HL-60 (cell line): Measurements from ENCODE around the gene PIGV.
A peak's percentile ranks its signal among the peaks of the same experiment; 100 is the strongest.

ENCODE experiments used
- DNase-seq, 2 experiments: peaks; one replicate each; pipeline ENCODE4 v3.0.0-alpha.2; 2010 to 2020; ENCODE audit warnings: low read depth in 1 of 2, low spot score in 1 of 2
- H3K27ac ChIP-seq: fragments of 250-450 bp; sonication (Bioruptor Pico); replicated peaks from 2 replicates; pipeline ENCODE4 v1.5.1; 2020; ENCODE audit warnings: mild to moderate bottlenecking, moderate library complexity
- H3K27me3 ChIP-seq: fragments of 250-450 bp; sonication (Bioruptor Pico); 2 replicates; pipeline ENCODE4 v1.5.1; 2021; ENCODE audit warnings: mild to moderate bottlenecking, moderate library complexity; ENCODE audit not compliant: insufficient read depth, poor library complexity, severe bottlenecking
- H3K4me3 ChIP-seq: replicated peaks from 2 replicates; pipeline ENCODE4 v1.5.1; 2011; ENCODE audit warnings: mild to moderate bottlenecking, control low read depth, low read length; ENCODE audit not compliant: insufficient read depth
- GABPA ChIP-seq: IDR thresholded peaks from 2 replicates; pipeline ENCODE4 v1.6.1; 2012; ENCODE audit warnings: low read depth
- POLR2AphosphoS5 ChIP-seq: IDR thresholded peaks from 2 replicates; pipeline ENCODE4 v1.6.1; 2012; ENCODE audit warnings: low read depth
- SPI1 ChIP-seq: IDR thresholded peaks from 2 replicates; pipeline ENCODE4 v1.6.1; 2012; ENCODE audit warnings: low read depth, mild to moderate bottlenecking, borderline replicate concordance
- long read RNA-seq: library from polyadenylated mRNA; unstranded; transcript quantifications from one replicate; pipeline ENCODE4 v2.0.0, GENCODE V29; 2020
- TF ChIP-seq, protein P1 (sequence below): IDR thresholded peaks from 2 replicates; pipeline ENCODE4 v1.6.1; 2012; ENCODE audit warnings: low read depth; ENCODE audit not compliant: insufficient replicate concordance
- TF ChIP-seq, protein P2 (sequence below): IDR thresholded peaks from one replicate; pipeline ENCODE4 v1.5.1; 2011; ENCODE audit warnings: low read length, control low read depth, inconsistent platforms; ENCODE audit not compliant: insufficient read depth

The PIGV gene
- long read RNA-seq, transcript PIGV-201 (4 exons, 2,367 nt) = major isoform, 43 of 123 reads
- long read RNA-seq, transcript PIGV-202 (4 exons, 2,713 nt) = minor isoform, 8 of 123 reads
- long read RNA-seq, partial matches to known transcripts = 7 of 123 reads
- long read RNA-seq, other reads (novel, unspliced or antisense) = 65 of 123 reads

DNA sequence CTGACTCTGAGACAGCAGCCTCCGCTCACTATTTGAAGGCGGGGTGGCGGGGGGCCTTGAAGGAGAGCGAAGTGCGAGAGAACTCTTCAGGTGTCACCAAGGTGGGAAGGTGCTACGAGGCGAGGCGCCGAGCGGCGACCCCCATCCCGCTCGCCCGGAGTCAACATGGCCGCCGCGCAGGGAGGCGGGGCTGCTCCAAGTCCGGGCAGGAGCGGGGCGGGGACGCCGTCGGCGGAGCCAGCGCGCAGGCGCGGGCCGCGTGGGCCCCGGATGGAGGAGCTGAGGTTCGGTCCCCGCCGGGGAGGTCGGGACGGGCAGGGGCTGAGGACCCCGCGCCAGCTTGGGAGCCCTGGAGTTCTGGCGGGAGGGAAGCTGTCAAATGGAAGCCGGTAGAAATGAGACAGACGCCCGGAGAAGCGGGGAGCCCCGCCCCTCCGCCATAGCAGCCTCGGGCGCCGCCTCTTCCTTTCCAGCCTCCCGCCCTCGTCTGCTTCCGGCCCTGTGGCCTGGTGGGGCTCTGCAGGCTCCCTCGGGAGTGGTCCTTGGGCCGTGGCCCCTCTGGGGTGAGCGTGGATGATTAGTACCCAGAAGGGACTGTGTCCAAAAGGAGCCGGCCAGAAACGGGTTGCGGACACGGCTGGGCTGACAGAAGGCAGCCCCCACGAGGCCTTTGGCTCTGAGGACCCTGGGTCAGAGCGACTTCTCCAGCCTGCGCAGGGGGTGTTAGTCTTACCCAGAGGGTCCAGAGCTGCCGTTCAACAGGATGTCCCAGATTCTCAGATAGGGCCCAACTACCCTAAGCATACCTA, at the start of gene PIGV:
PIGV (plus strand) TSS at position 245 of the 809 bp plus-strand sequence. CDS start 2,866 bp downstream, outside the sequence.
- H3K27me3 ChIP-seq = no peaks in the 10 kb centered on the region
- TF ChIP-seq, protein P1, sequence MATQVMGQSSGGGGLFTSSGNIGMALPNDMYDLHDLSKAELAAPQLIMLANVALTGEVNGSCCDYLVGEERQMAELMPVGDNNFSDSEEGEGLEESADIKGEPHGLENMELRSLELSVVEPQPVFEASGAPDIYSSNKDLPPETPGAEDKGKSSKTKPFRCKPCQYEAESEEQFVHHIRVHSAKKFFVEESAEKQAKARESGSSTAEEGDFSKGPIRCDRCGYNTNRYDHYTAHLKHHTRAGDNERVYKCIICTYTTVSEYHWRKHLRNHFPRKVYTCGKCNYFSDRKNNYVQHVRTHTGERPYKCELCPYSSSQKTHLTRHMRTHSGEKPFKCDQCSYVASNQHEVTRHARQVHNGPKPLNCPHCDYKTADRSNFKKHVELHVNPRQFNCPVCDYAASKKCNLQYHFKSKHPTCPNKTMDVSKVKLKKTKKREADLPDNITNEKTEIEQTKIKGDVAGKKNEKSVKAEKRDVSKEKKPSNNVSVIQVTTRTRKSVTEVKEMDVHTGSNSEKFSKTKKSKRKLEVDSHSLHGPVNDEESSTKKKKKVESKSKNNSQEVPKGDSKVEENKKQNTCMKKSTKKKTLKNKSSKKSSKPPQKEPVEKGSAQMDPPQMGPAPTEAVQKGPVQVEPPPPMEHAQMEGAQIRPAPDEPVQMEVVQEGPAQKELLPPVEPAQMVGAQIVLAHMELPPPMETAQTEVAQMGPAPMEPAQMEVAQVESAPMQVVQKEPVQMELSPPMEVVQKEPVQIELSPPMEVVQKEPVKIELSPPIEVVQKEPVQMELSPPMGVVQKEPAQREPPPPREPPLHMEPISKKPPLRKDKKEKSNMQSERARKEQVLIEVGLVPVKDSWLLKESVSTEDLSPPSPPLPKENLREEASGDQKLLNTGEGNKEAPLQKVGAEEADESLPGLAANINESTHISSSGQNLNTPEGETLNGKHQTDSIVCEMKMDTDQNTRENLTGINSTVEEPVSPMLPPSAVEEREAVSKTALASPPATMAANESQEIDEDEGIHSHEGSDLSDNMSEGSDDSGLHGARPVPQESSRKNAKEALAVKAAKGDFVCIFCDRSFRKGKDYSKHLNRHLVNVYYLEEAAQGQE = no peak
- peak; percentile 73 for TF ChIP-seq POLR2AphosphoS5
- no peak for TF ChIP-seq SPI1
- TF ChIP-seq, protein P2, sequence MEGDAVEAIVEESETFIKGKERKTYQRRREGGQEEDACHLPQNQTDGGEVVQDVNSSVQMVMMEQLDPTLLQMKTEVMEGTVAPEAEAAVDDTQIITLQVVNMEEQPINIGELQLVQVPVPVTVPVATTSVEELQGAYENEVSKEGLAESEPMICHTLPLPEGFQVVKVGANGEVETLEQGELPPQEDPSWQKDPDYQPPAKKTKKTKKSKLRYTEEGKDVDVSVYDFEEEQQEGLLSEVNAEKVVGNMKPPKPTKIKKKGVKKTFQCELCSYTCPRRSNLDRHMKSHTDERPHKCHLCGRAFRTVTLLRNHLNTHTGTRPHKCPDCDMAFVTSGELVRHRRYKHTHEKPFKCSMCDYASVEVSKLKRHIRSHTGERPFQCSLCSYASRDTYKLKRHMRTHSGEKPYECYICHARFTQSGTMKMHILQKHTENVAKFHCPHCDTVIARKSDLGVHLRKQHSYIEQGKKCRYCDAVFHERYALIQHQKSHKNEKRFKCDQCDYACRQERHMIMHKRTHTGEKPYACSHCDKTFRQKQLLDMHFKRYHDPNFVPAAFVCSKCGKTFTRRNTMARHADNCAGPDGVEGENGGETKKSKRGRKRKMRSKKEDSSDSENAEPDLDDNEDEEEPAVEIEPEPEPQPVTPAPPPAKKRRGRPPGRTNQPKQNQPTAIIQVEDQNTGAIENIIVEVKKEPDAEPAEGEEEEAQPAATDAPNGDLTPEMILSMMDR = no peak
- peak; percentile 67 for TF ChIP-seq GABPA
- DNase-seq = peak; percentile 70 to 82
- H3K4me3 ChIP-seq = peak within 1 kb of the TSS; percentile 68
- peak within 1 kb of the TSS; percentile 100 for H3K27ac ChIP-seq

DNA sequence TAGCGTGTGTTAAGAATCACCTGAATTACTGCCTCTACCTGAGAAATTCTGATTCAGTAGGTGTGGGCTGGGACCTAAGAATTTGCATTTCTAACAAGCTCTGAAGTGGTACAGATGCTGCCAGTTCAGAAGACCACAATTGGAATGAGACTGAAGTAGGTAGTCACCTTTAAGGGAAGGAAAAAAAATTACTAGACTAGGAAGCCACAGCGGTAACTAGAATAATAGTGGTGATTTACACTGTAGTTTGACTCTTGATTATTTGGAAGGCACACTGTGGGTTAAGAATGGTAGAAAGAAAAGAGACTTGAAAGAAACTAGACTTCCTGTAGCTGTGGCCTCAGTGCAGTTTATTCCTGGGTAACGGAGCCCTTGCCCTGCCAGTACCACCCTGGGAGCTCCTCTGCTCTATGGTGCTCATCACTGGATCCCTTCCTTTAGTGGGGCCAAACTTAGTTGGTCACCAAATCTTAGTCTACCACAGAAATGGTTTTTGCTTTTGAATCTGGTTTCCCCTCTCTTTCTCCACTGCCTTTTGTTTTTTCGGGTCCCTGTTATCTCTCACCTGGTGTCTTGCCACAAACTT, 48.3 kb upstream of the PIGV start:
- H3K4me3 ChIP-seq = no peak overlapping the region
- TF ChIP-seq, protein P2 = no peak
- TF ChIP-seq SPI1 (no peak), GABPA (no peak), POLR2AphosphoS5 (no peak)
- TF ChIP-seq, protein P1 = no peak
- no peaks in the 10 kb centered on the region for H3K27me3 ChIP-seq
- no peak for DNase-seq
- H3K27ac ChIP-seq = no peak overlapping the region

DNA sequence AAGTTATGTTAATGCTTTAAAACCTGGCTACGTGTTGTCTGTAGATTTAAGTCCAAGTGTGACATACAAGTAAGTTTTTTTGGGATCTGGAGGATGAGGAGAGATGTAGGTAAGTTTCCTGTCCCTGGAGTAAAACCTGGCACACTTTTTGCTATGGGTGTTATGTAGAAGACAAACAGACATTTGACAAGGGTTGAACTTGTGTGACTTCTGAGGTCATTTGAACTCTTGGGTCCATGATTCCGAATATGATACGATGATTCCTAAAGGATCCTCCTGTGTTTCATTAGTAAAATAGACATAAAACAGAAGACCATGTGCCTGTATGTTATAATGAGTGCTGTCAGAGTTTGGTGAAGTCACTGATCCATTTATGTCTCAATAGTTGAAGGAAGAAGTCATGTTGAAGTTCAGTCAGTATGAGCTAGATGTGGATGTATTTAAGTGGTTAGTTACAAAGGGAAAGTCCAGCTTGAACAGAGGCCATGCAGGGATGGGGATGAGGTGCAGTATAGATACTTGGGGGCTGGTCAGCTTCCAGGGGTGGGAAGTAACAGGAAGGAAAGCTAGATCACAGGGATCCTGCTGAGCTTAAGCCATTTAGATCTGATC, 47.6 kb upstream of the PIGV start:
- TF ChIP-seq SPI1 (no peak), GABPA (no peak), POLR2AphosphoS5 (no peak)
- TF ChIP-seq, protein P1 = no peak
- TF ChIP-seq, protein P2 = no peak
- Histone ChIP-seq H3K27me3 (no peaks in the 10 kb centered on the region), H3K27ac (0 out of 2 replicates have a peak overlapping the region, but pooled peaks have one; percentile 15), H3K4me3 (no peak overlapping the region)
- no peak for DNase-seq
